Calu3 (cell line): Measurements from ENCODE around the gene NR2F1-AS1. TPM values are rescaled to one million over a fixed set of nuclear protein-coding genes. Genes with fewer than 3 reads are reported as not detected.

ENCODE experiments used
- BruUV-seq: library from RNA; stranded (reverse); fragments of 400-500 nt; replicated peaks from 2 replicates; lab custom pipeline; 2021; lab: Mats Ljungman, UMichigan
- CTCF ChIA-PET: fragments of 300-600 bp; sonication (Branson Sonifier 250); formaldehyde crosslinking; loops from one replicate; lab custom pipeline; 2022; ENCODE audit warnings: antibody characterized with exemption; lab: Charles Lee
- DNase-seq: peaks from one replicate; pipeline ENCODE4 v3.0.0; 2022
- H3K27ac Mint-ChIP-seq: one replicate; pipeline ENCODE4 v1.8.0; 2022; ENCODE audit warnings: mixed read lengths; ENCODE audit not compliant: unreplicated experiment
- H3K27me3 Mint-ChIP-seq: one replicate; pipeline ENCODE4 v1.8.0; 2022; ENCODE audit warnings: mixed read lengths; ENCODE audit not compliant: unreplicated experiment
- H3K36me3 Mint-ChIP-seq: one replicate; pipeline ENCODE4 v1.8.0; 2022; ENCODE audit warnings: mild to moderate bottlenecking, moderate library complexity, mixed read lengths; ENCODE audit not compliant: insufficient read depth, unreplicated experiment
- H3K4me1 Mint-ChIP-seq: one replicate; pipeline ENCODE4 v1.8.0; 2022; ENCODE audit warnings: mild to moderate bottlenecking, low read depth, mixed read lengths; ENCODE audit not compliant: unreplicated experiment
- H3K4me3 Mint-ChIP-seq: one replicate; pipeline ENCODE4 v1.8.0; 2022; ENCODE audit warnings: mild to moderate bottlenecking, low read depth, moderate library complexity, mixed read lengths; ENCODE audit not compliant: unreplicated experiment
- H3K9me3 Mint-ChIP-seq: one replicate; pipeline ENCODE4 v1.8.0; 2022; ENCODE audit warnings: low read depth, mixed read lengths; ENCODE audit not compliant: unreplicated experiment
- intact Hi-C: fragments of 100-400 bp; cut with micrococcal nuclease; formaldehyde crosslinking; loops from one replicate; pipeline ENCODE4 v1.10.0; 2022; ENCODE audit not compliant: unreplicated experiment
- total RNA-seq: library from RNA; stranded (reverse); gene quantifications from 2 replicates; pipeline ENCODE4 v1.2.3, GENCODE V29; 2022
- TF ChIP-seq, protein P1 (sequence below): fragments of 200-600 bp; IDR thresholded peaks from one replicate; pipeline ENCODE4 v1.8.0; 2022; ENCODE audit warnings: antibody characterized with exemption; ENCODE audit not compliant: unreplicated experiment

Gene NR2F1-AS1
- total RNA-seq, 1 experiment from 2014 or later = 20.9 TPM

- Mint-ChIP-seq H3K9me3 (no peaks in the 10 kb centered on the region), H3K36me3 (peaks cover 6% of the 10 kb centered on the region), H3K27me3 (no peaks in the 10 kb centered on the region), H3K4me3 (no peak overlapping the region), H3K27ac (no peak overlapping the region), H3K4me1 (peaks cover 8% of the 10 kb centered on the region)
- TF ChIP-seq, protein P1, sequence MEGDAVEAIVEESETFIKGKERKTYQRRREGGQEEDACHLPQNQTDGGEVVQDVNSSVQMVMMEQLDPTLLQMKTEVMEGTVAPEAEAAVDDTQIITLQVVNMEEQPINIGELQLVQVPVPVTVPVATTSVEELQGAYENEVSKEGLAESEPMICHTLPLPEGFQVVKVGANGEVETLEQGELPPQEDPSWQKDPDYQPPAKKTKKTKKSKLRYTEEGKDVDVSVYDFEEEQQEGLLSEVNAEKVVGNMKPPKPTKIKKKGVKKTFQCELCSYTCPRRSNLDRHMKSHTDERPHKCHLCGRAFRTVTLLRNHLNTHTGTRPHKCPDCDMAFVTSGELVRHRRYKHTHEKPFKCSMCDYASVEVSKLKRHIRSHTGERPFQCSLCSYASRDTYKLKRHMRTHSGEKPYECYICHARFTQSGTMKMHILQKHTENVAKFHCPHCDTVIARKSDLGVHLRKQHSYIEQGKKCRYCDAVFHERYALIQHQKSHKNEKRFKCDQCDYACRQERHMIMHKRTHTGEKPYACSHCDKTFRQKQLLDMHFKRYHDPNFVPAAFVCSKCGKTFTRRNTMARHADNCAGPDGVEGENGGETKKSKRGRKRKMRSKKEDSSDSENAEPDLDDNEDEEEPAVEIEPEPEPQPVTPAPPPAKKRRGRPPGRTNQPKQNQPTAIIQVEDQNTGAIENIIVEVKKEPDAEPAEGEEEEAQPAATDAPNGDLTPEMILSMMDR = no peak
- CTCF ChIA-PET = no interaction called here
- DNase-seq = no peak
- BruUV-seq = no TSS peak
- intact Hi-C loops = no loop called here
Observed at GRCh38 chr5:93364378-93364777, 216.6 kb downstream of the NR2F1-AS1 start.

DNA sequence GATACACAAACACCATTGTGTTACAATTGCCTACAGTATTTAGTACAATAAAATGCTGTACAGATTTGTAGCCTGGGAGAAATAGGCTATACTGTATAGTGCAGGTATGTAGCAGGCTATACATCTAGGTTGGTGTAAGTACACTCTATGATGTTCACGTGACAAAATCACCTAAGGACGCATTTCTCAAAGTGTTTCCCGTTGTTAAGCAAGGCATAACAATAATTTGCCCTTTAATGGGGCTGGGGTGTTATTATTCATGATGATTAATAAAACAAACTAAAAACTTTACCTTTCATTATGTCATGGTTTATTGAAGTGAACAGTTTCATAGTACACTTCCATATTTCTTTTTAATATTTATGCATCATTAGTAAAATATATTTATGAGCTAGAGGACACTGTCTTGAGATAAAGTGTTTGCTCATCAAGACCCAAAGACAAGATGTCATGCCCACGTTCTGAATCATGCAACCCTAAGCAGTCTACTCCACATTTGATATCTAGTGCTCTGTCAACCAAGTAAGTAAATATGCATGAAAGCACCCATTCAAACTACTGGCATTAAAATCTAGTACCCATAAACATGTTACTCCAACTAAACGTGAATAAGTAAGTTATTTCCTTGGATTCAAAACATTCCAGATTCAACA lies 220.5 kb downstream of the NR2F1-AS1 start:
- H3K4me1 Mint-ChIP-seq = peaks cover 26% of the 10 kb centered on the region
- no TSS peak for BruUV-seq
- TF ChIP-seq, protein P1 = no peak
- H3K9me3 Mint-ChIP-seq = no peaks in the 10 kb centered on the region
- intact Hi-C loops = no loop called here
- no peak overlapping the region for H3K27ac Mint-ChIP-seq
- H3K4me3 Mint-ChIP-seq = no peak overlapping the region
- CTCF ChIA-PET = no interaction called here
- no peak for DNase-seq
- peaks cover 7% of the 10 kb centered on the region for H3K36me3 Mint-ChIP-seq
- no peaks in the 10 kb centered on the region for H3K27me3 Mint-ChIP-seq

- Mint-ChIP-seq H3K4me1 (peaks cover 30% of the 10 kb centered on the region), H3K36me3 (peaks cover 7% of the 10 kb centered on the region), H3K4me3 (peak overlapping the region; percentile 39), H3K9me3 (no peaks in the 10 kb centered on the region), H3K27me3 (no peaks in the 10 kb centered on the region), H3K27ac (peak overlapping the region; percentile 65)
- CTCF ChIA-PET = no interaction called here
- intact Hi-C loops = loop anchor here (10.0 kb wide), 1 partner anchor 195 kb away; no protein-coding TSS in a partner anchor
- TF ChIP-seq, protein P1 = no peak
- DNase-seq = no peak
- no TSS peak for BruUV-seq
Observed at GRCh38 chr5:93359960-93360305, 221.1 kb downstream of the NR2F1-AS1 start.

Other genes starting within 250 kb of the NR2F1-AS1 start
- 25.1 and 29.1 TPM in 2 replicates for gene NR2F1, start 2.0 kb upstream of the NR2F1-AS1 start, total RNA-seq
- gene POU5F2, start 160.4 kb upstream of the NR2F1-AS1 start, total RNA-seq = 1.4 and 2.0 TPM in 2 replicates